ENCODE measurements around the gene CST2.
"Not testable (repeated sequence)": the region's sequence is repeated elsewhere in the genome, so short reads cannot be mapped to it uniquely, and the experiment has no call there.

Gene CST2

DNA sequence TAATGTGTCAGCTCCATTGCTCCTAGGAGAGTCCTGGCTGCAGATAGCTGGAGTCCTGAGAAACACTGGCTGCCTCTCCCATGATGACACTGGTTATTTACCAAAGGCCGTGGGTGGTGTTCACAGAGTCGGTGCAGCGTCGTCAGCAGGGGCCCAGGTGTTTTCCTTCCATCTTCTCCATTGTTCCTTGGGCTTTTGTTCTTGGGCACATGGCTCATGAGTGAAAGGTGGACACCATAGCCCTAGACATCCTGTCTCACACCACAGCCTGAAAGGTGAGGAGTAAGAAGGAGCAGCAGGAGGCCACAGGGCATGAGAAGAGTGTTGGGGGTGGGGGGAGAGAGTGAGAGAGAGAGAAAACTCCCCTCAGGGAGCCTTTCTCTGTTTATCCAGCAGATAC lies 43.9 kb upstream of the CST2 start:
- no CpG with 5 or more reads among the region's 4 CpGs for WGBS (ENCODE audit: extremely low coverage, insufficient coverage, low lambda C conversion rate)
- Histone ChIP-seq H4K5ac (ENCODE audit: low read length) (no peak overlapping the region), H3K4me3 (ENCODE audit: low read length) (no peak overlapping the region)

DNA sequence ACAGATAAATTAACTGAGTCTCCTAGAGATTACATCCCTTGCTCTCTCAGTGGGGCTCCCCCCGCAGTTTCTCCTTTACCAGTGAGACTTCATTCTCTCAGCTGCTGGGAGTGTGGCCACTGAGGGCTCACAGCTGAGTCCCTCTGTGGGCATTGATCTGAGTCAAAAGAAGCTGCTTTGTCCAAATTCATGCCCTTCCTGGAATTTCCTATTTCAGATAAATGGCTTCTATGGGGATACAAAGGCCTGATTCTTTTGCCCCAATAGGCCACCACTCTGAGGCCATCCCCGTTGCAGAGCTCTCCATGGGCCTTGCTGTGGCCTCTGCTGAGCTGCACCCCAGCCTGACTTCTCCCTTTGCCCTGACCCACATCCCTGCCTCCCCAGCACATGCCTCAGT lies 43.0 kb upstream of the CST2 start:
- peaks cover 12% of the 10 kb centered on the region for H3K4me1 ChIP-seq (ENCODE audit: control insufficient read depth, low read depth, low read length)
- peak overlapping the region; percentile 31 for H4K8ac ChIP-seq (ENCODE audit: low read depth, low read length)
- peak overlapping the region; percentile 34 for H3K27ac ChIP-seq (ENCODE audit: low read depth, low read length)
- peak overlapping the region; percentile 46 for H3K56ac ChIP-seq (ENCODE audit: low read length)
- WGBS (ENCODE audit: extremely low coverage, insufficient coverage, low lambda C conversion rate) = no CpG with 5 or more reads among the region's 2 CpGs
- no peak overlapping the region for H3K4me2 ChIP-seq (ENCODE audit: low read length)
- H2BK120ac ChIP-seq (ENCODE audit: low read depth, low read length) = peak overlapping the region; percentile 52
- H2AK5ac ChIP-seq (ENCODE audit: low read length) = no peak overlapping the region
- H3K27me3 ChIP-seq (ENCODE audit: insufficient read depth, low read length, poor library complexity) = no peaks in the 10 kb centered on the region
- no peaks in the 10 kb centered on the region for H3K79me2 ChIP-seq (ENCODE audit: control insufficient read depth, insufficient read depth, low read length)
- H3K79me1 ChIP-seq (ENCODE audit: low read length) = no peaks in the 10 kb centered on the region
- no peak overlapping the region for H3K23ac ChIP-seq (ENCODE audit: low read length)
- no peak overlapping the region for H3K9ac ChIP-seq (ENCODE audit: low read length)
- H2BK5ac ChIP-seq (ENCODE audit: low read length) = no peak overlapping the region
- peak overlapping the region; percentile 29 for H3K18ac ChIP-seq (ENCODE audit: low read length)
- no peak overlapping the region for H3K4me3 ChIP-seq (ENCODE audit: low read length)
- DNase-seq = no peak
- no peaks in the 10 kb centered on the region for H3K36me3 ChIP-seq (ENCODE audit: control insufficient read depth, insufficient read depth, low read length)
- H2BK15ac ChIP-seq (replicated peaks; ENCODE audit: low read depth) = no peak overlapping the region
- H3K4ac ChIP-seq (ENCODE audit: low read depth, low read length) = no peak overlapping the region
- H4K5ac ChIP-seq (ENCODE audit: low read length) = no peak overlapping the region

More for the DNA sequence above, 43.9 kb upstream of the CST2 start:
- H3K4me2 ChIP-seq (ENCODE audit: low read length) = no peak overlapping the region
- no peak overlapping the region for H3K4ac ChIP-seq (ENCODE audit: low read depth, low read length)
- H3K4me1 ChIP-seq (ENCODE audit: control insufficient read depth, low read depth, low read length) = peaks cover 12% of the 10 kb centered on the region
- peak overlapping the region; percentile 44 for H3K56ac ChIP-seq (ENCODE audit: low read length)
- H2BK120ac ChIP-seq (ENCODE audit: low read depth, low read length) = no peak overlapping the region
- no peak overlapping the region for H2BK15ac ChIP-seq (replicated peaks; ENCODE audit: low read depth)
- H3K27ac ChIP-seq (ENCODE audit: low read depth, low read length) = peak overlapping the region; percentile 68
- no peaks in the 10 kb centered on the region for H3K36me3 ChIP-seq (ENCODE audit: control insufficient read depth, insufficient read depth, low read length)
- H3K18ac ChIP-seq (ENCODE audit: low read length) = peak overlapping the region; percentile 5
- H3K79me2 ChIP-seq (ENCODE audit: control insufficient read depth, insufficient read depth, low read length) = no peaks in the 10 kb centered on the region
- peak; percentile 83 for DNase-seq
- H3K23ac ChIP-seq (ENCODE audit: low read length) = no peak overlapping the region
- no peak overlapping the region for H4K8ac ChIP-seq (ENCODE audit: low read depth, low read length)
- H3K79me1 ChIP-seq (ENCODE audit: low read length) = no peaks in the 10 kb centered on the region
- H2BK5ac ChIP-seq (ENCODE audit: low read length) = peak overlapping the region; percentile 31
- H3K9ac ChIP-seq (ENCODE audit: low read length) = no peak overlapping the region
- H3K27me3 ChIP-seq (ENCODE audit: insufficient read depth, low read length, poor library complexity) = no peaks in the 10 kb centered on the region
- no peak overlapping the region for H2AK5ac ChIP-seq (ENCODE audit: low read length)

DNA sequence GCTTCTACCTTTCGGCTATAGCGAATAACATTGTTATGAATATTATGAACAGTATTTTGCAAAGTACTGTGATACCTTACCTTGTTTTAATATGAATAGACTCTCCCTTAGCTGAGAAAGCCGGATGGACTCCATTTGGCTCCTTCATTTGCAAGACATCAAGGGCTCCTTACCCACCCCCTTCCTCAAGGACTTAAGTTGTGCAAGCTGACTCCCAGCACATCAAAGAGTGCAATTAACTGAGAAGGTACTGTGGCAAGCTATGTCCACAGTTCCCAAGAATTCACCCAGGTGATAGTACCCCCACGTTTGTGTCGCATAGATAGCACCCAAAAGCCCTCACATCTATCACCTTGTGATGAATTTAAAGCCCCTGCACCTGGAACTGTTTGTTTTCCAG lies 41.8 kb upstream of the CST2 start:
- H3K56ac ChIP-seq (ENCODE audit: low read length) = no peak overlapping the region
- no peak overlapping the region for H3K18ac ChIP-seq (ENCODE audit: low read length)
- no peaks in the 10 kb centered on the region for H3K36me3 ChIP-seq (ENCODE audit: control insufficient read depth, insufficient read depth, low read length)
- H3K79me2 ChIP-seq (ENCODE audit: control insufficient read depth, insufficient read depth, low read length) = no peaks in the 10 kb centered on the region
- peak overlapping the region; percentile 43 for H3K27ac ChIP-seq (ENCODE audit: low read depth, low read length)
- H2BK120ac ChIP-seq (ENCODE audit: low read depth, low read length) = no peak overlapping the region
- DNase-seq = peak; percentile 65
- no peak overlapping the region for H3K4ac ChIP-seq (ENCODE audit: low read depth, low read length)
- no peak overlapping the region for H3K23ac ChIP-seq (ENCODE audit: low read length)
- no peak overlapping the region for H3K4me3 ChIP-seq (ENCODE audit: low read length)
- H2BK15ac ChIP-seq (replicated peaks; ENCODE audit: low read depth) = no peak overlapping the region
- WGBS (ENCODE audit: extremely low coverage, insufficient coverage, low lambda C conversion rate) = no CpG with 5 or more reads among the region's 5 CpGs
- H3K9ac ChIP-seq (ENCODE audit: low read length) = no peak overlapping the region
- no peak overlapping the region for H4K5ac ChIP-seq (ENCODE audit: low read length)
- no peaks in the 10 kb centered on the region for H3K79me1 ChIP-seq (ENCODE audit: low read length)
- H2AK5ac ChIP-seq (ENCODE audit: low read length) = no peak overlapping the region
- no peak overlapping the region for H3K4me2 ChIP-seq (ENCODE audit: low read length)
- no peak overlapping the region for H4K8ac ChIP-seq (ENCODE audit: low read depth, low read length)
- H3K27me3 ChIP-seq (ENCODE audit: insufficient read depth, low read length, poor library complexity) = no peaks in the 10 kb centered on the region
- H2BK5ac ChIP-seq (ENCODE audit: low read length) = no peak overlapping the region
- H3K4me1 ChIP-seq (ENCODE audit: control insufficient read depth, low read depth, low read length) = peaks cover 12% of the 10 kb centered on the region

DNA sequence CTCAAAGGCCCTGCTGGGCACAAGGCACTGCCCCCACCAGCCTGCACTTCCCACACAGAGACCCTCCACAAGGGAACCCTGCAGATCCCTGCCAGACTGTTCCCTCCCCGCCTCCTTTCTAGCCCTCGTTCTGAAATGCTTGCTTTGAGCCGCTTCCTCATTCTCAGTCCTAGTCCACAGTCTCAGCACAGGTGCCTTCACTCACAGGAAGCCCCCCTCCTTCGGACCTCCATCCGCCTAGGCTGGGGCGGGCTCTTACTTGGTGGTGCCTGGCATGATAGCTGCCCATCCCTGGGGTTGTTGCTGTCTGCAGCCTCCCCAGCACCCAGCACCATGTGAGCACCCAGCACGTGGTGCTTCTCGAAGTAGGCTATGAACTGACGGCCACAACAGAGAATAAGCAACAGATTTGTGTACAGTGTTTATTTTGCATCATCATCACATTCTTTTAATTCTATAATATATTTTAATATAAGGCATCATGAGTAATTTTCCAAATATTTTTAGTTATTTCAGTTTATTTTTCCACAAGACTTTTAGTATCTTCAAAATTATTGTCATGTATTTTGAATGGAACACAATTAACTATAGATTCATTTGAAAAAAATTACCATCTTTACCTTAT lies 40.7 kb upstream of the CST2 start:
- Histone ChIP-seq H3K4me1 (ENCODE audit: control insufficient read depth, low read depth, low read length) (peaks cover 12% of the 10 kb centered on the region), H4K8ac (ENCODE audit: low read depth, low read length) (no peak overlapping the region), H3K18ac (ENCODE audit: low read length) (no peak overlapping the region), H3K27ac (ENCODE audit: low read depth, low read length) (no peak overlapping the region), H3K4me3 (ENCODE audit: low read length) (no peak overlapping the region), H2BK5ac (ENCODE audit: low read length) (peak overlapping the region; percentile 36), H3K4ac (ENCODE audit: low read depth, low read length) (no peak overlapping the region), H3K56ac (ENCODE audit: low read length) (peak overlapping the region; percentile 74), H3K9ac (ENCODE audit: low read length) (no peak overlapping the region), H3K4me2 (ENCODE audit: low read length) (no peak overlapping the region), H2BK15ac (replicated peaks; ENCODE audit: low read depth) (no peak overlapping the region), H2BK120ac (ENCODE audit: low read depth, low read length) (no peak overlapping the region), H3K23ac (ENCODE audit: low read length) (no peak overlapping the region), H3K79me2 (ENCODE audit: control insufficient read depth, insufficient read depth, low read length) (no peaks in the 10 kb centered on the region), H3K27me3 (ENCODE audit: insufficient read depth, low read length, poor library complexity) (no peaks in the 10 kb centered on the region), H3K79me1 (ENCODE audit: low read length) (no peaks in the 10 kb centered on the region), H3K36me3 (ENCODE audit: control insufficient read depth, insufficient read depth, low read length) (no peaks in the 10 kb centered on the region), H4K5ac (ENCODE audit: low read length) (no peak overlapping the region), H2AK5ac (ENCODE audit: low read length) (no peak overlapping the region)
- no peak for DNase-seq
- no CpG with 5 or more reads among the region's 9 CpGs for WGBS (ENCODE audit: extremely low coverage, insufficient coverage, low lambda C conversion rate)

GRCh38 chr20:23860771-23861170 lies 34.2 kb upstream of the CST2 start:
- not testable (repeated sequence) for H3K18ac ChIP-seq (ENCODE audit: low read length); H2AK5ac ChIP-seq (ENCODE audit: low read length); H2BK5ac ChIP-seq (ENCODE audit: low read length); H3K4ac ChIP-seq (ENCODE audit: low read depth, low read length); H4K8ac ChIP-seq (ENCODE audit: low read depth, low read length); H3K4me2 ChIP-seq (ENCODE audit: low read length); H3K23ac ChIP-seq (ENCODE audit: low read length); H4K5ac ChIP-seq (ENCODE audit: low read length); H3K27ac ChIP-seq (ENCODE audit: low read depth, low read length); H3K36me3 ChIP-seq (ENCODE audit: control insufficient read depth, insufficient read depth, low read length); H3K9ac ChIP-seq (ENCODE audit: low read length); H3K56ac ChIP-seq (ENCODE audit: low read length); DNase-seq; H3K27me3 ChIP-seq (ENCODE audit: insufficient read depth, low read length, poor library complexity); H2BK120ac ChIP-seq (ENCODE audit: low read depth, low read length); H2BK15ac ChIP-seq (replicated peaks; ENCODE audit: low read depth); H3K79me2 ChIP-seq (ENCODE audit: control insufficient read depth, insufficient read depth, low read length); H3K4me3 ChIP-seq (ENCODE audit: low read length); H3K79me1 ChIP-seq (ENCODE audit: low read length); H3K4me1 ChIP-seq (ENCODE audit: control insufficient read depth, low read depth, low read length)
- no CpG with 5 or more reads among the region's 10 CpGs for WGBS (ENCODE audit: extremely low coverage, insufficient coverage, low lambda C conversion rate)

Data from mesendoderm (in vitro differentiated cells).